Measurements from ENCODE around the gene OR5A2. TPM values are rescaled to one million over a fixed set of nuclear protein-coding genes. Genes with fewer than 3 reads are reported as not detected.

Gene OR5A2
- total and polyA plus RNA-seq, 4 experiments from 2014 or later: not detected

GRCh38 chr11:59418156-59418555, 8.1 kb downstream of the OR5A2 start:
- no peaks in the 10 kb centered on the region for H3K36me3 ChIP-seq (ENCODE audit: insufficient read depth, low read length)
- intact Hi-C loops (cut with micrococcal nuclease): loop anchor here (5.0 kb wide), 1 partner anchor 126 kb away; no protein-coding TSS in a partner anchor
- H3K27ac ChIP-seq (ENCODE audit: low read depth, low read length): no peak overlapping the region
- H3K4me3 ChIP-seq (ENCODE audit: low read length in 2 of 2): no peak overlapping the region
- no peaks in the 10 kb centered on the region for H3K4me1 ChIP-seq (ENCODE audit: insufficient read depth, low read length)
- DNase-seq: no peak
- Mint-ChIP-seq H3K4me3 (no peak overlapping the region), H3K36me3 (no peaks in the 10 kb centered on the region), H3K4me1 (peaks cover 0 to 4% (median 0%) of the 10 kb centered on the region in 4 donors), H3K27me3 (peaks cover 17 to 29% of the 10 kb centered on the region in 2 donors), H3K27ac (no peak overlapping the region), H3K9me3 (peaks cover 0 to under 1% (median 0%) of the 10 kb centered on the region in 8 donors)
- no peaks in the 10 kb centered on the region for H3K9me3 ChIP-seq (ENCODE audit: control insufficient read depth in 1 of 2, low read length in 2 of 2)
- ChIA-PET CTCF (ENCODE audit: partially characterized antibody) (interaction anchor here (1.1 to 1.6 kb wide), 2 partner anchors 11 to 247 kb away, joined by 3 to 6 read pairs; partner anchors contain the start of gene DTX4), POLR2A (ENCODE audit: partially characterized antibody) (no interaction called here)
- H3K27me3 ChIP-seq (ENCODE audit: insufficient read depth, low read length): no peaks in the 10 kb centered on the region

- CTCF ChIA-PET (ENCODE audit: partially characterized antibody): interaction anchor here (1.1 kb wide), 1 partner anchor 246 kb away, joined by 3 read pairs; the partner anchor contains the start of gene DTX4
- H3K4me3 ChIP-seq (ENCODE audit: low read length in 2 of 2): no peak overlapping the region
- peak overlapping the region in 1 of 7 donors; percentile 12 for H3K27ac Mint-ChIP-seq
- peaks cover 0 to 4% (median 0%) of the 10 kb centered on the region in 4 donors for H3K4me1 Mint-ChIP-seq
- H3K27me3 Mint-ChIP-seq: peaks cover 17 to 32% of the 10 kb centered on the region in 2 donors
- no peak overlapping the region for H3K27ac ChIP-seq (ENCODE audit: low read depth, low read length)
- peaks cover 0 to 4% (median 1%) of the 10 kb centered on the region in 8 donors for H3K9me3 Mint-ChIP-seq
- H3K36me3 ChIP-seq (ENCODE audit: insufficient read depth, low read length): no peaks in the 10 kb centered on the region
- H3K9me3 ChIP-seq (ENCODE audit: control insufficient read depth in 1 of 2, low read length in 2 of 2): no peaks in the 10 kb centered on the region
- no peaks in the 10 kb centered on the region for H3K27me3 ChIP-seq (ENCODE audit: insufficient read depth, low read length)
- no peak for DNase-seq
- H3K4me3 Mint-ChIP-seq: no peak overlapping the region
- no peaks in the 10 kb centered on the region for H3K4me1 ChIP-seq (ENCODE audit: insufficient read depth, low read length)
- POLR2A ChIA-PET (ENCODE audit: partially characterized antibody): no interaction called here
- H3K36me3 Mint-ChIP-seq: no peaks in the 10 kb centered on the region
- intact Hi-C loops (cut with micrococcal nuclease): loop anchor here (5.0 kb wide), 1 partner anchor 125 kb away; no protein-coding TSS in a partner anchor
Observed at GRCh38 chr11:59417023-59417422, 9.2 kb downstream of the OR5A2 start.

GRCh38 chr11:59416613-59417012, 9.6 kb downstream of the OR5A2 start:
- H3K4me1 Mint-ChIP-seq: peaks cover 0 to 4% (median 0%) of the 10 kb centered on the region in 4 donors
- Histone ChIP-seq H3K27me3 (ENCODE audit: insufficient read depth, low read length) (no peaks in the 10 kb centered on the region), H3K27ac (ENCODE audit: low read depth, low read length) (no peak overlapping the region), H3K36me3 (ENCODE audit: insufficient read depth, low read length) (no peaks in the 10 kb centered on the region), H3K9me3 (ENCODE audit: control insufficient read depth in 1 of 2, low read length in 2 of 2) (no peaks in the 10 kb centered on the region), H3K4me3 (ENCODE audit: low read length in 2 of 2) (no peak overlapping the region), H3K4me1 (ENCODE audit: insufficient read depth, low read length) (no peaks in the 10 kb centered on the region)
- H3K27me3 Mint-ChIP-seq: peaks cover 17 to 32% of the 10 kb centered on the region in 2 donors
- ChIA-PET CTCF (ENCODE audit: partially characterized antibody) (interaction anchor here (1.9 kb wide), 1 partner anchor 13 kb away, joined by 5 read pairs; no protein-coding TSS in a partner anchor), POLR2A (ENCODE audit: partially characterized antibody) (no interaction called here)
- no peak overlapping the region for H3K27ac Mint-ChIP-seq
- H3K9me3 Mint-ChIP-seq: peaks cover 0 to 4% (median 2%) of the 10 kb centered on the region in 8 donors
- DNase-seq: no peak
- intact Hi-C loops (cut with micrococcal nuclease): loop anchor here (5.0 kb wide), 1 partner anchor 124 kb away; no protein-coding TSS in a partner anchor
- H3K4me3 Mint-ChIP-seq: no peak overlapping the region
- no peaks in the 10 kb centered on the region for H3K36me3 Mint-ChIP-seq

GRCh38 chr11:59415111-59415510, 11.1 kb downstream of the OR5A2 start:
- Mint-ChIP-seq H3K27me3 (peaks cover 17 to 30% of the 10 kb centered on the region in 2 donors), H3K4me3 (no peak overlapping the region)
- CTCF ChIA-PET (ENCODE audit: partially characterized antibody): interaction anchor here (1.9 kb wide), 1 partner anchor 15 kb away, joined by 5 read pairs; no protein-coding TSS in a partner anchor

GRCh38 chr11:59413646-59414045, 12.6 kb downstream of the OR5A2 start:
- H3K9me3 Mint-ChIP-seq: peaks cover 2 to 27% (median 17%) of the 10 kb centered on the region in 8 donors
- no peaks in the 10 kb centered on the region for H3K9me3 ChIP-seq (ENCODE audit: control insufficient read depth in 1 of 2, low read length in 2 of 2)
- H3K27ac Mint-ChIP-seq: no peak overlapping the region

More at GRCh38 chr11:59415111-59415510, 11.1 kb downstream of the OR5A2 start:
- no peak overlapping the region for H3K27ac ChIP-seq (ENCODE audit: low read depth, low read length)
- no peaks in the 10 kb centered on the region for H3K36me3 Mint-ChIP-seq
- H3K4me3 ChIP-seq (ENCODE audit: low read length in 2 of 2): no peak overlapping the region
- no peaks in the 10 kb centered on the region for H3K27me3 ChIP-seq (ENCODE audit: insufficient read depth, low read length)
- POLR2A ChIA-PET (ENCODE audit: partially characterized antibody): no interaction called here
- intact Hi-C loops (cut with micrococcal nuclease): loop anchor here (5.0 kb wide), 1 partner anchor 123 kb away; no protein-coding TSS in a partner anchor
- H3K36me3 ChIP-seq (ENCODE audit: insufficient read depth, low read length): no peaks in the 10 kb centered on the region
- peaks cover 0 to 4% (median 0%) of the 10 kb centered on the region in 4 donors for H3K4me1 Mint-ChIP-seq
- H3K9me3 ChIP-seq (ENCODE audit: control insufficient read depth in 1 of 2, low read length in 2 of 2): no peaks in the 10 kb centered on the region
- DNase-seq: no peak
- H3K9me3 Mint-ChIP-seq: peaks cover 0 to 15% (median 9%) of the 10 kb centered on the region in 8 donors
- H3K4me1 ChIP-seq (ENCODE audit: insufficient read depth, low read length): no peaks in the 10 kb centered on the region
- no peak overlapping the region for H3K27ac Mint-ChIP-seq

GRCh38 chr11:59403546-59403945, 22.7 kb downstream of the OR5A2 start:
- peaks cover 0 to 1% of the 10 kb centered on the region in 2 donors for H3K36me3 Mint-ChIP-seq
- peaks cover 3% of the 10 kb centered on the region in 2 donors for H3K27me3 Mint-ChIP-seq
- H3K4me1 Mint-ChIP-seq: no peaks in the 10 kb centered on the region
- no peaks in the 10 kb centered on the region for H3K9me3 ChIP-seq (ENCODE audit: control insufficient read depth in 1 of 2, low read length in 2 of 2)
- H3K36me3 ChIP-seq (ENCODE audit: insufficient read depth, low read length): no peaks in the 10 kb centered on the region
- DNase-seq: no peak
- no peaks in the 10 kb centered on the region for H3K27me3 ChIP-seq (ENCODE audit: insufficient read depth, low read length)
- no peak overlapping the region for H3K27ac ChIP-seq (ENCODE audit: low read depth, low read length)
- no peaks in the 10 kb centered on the region for H3K4me1 ChIP-seq (ENCODE audit: insufficient read depth, low read length)
- no peak overlapping the region for H3K27ac Mint-ChIP-seq
- ChIA-PET POLR2A (ENCODE audit: partially characterized antibody) (no interaction called here), CTCF (ENCODE audit: partially characterized antibody) (no interaction called here)
- no peak overlapping the region for H3K4me3 Mint-ChIP-seq
- intact Hi-C loops (cut with micrococcal nuclease): no loop called here
- H3K4me3 ChIP-seq (ENCODE audit: low read length in 2 of 2): no peak overlapping the region
- peaks cover 0 to 26% (median 20%) of the 10 kb centered on the region in 8 donors for H3K9me3 Mint-ChIP-seq

More at GRCh38 chr11:59413646-59414045, 12.6 kb downstream of the OR5A2 start:
- DNase-seq: no peak
- POLR2A ChIA-PET (ENCODE audit: partially characterized antibody): no interaction called here
- Histone ChIP-seq H3K4me1 (ENCODE audit: insufficient read depth, low read length) (no peaks in the 10 kb centered on the region), H3K27ac (ENCODE audit: low read depth, low read length) (no peak overlapping the region), H3K36me3 (ENCODE audit: insufficient read depth, low read length) (no peaks in the 10 kb centered on the region), H3K27me3 (ENCODE audit: insufficient read depth, low read length) (no peaks in the 10 kb centered on the region), H3K4me3 (ENCODE audit: low read length in 2 of 2) (no peak overlapping the region)
- Mint-ChIP-seq H3K4me1 (peaks cover 0 to 4% (median 0%) of the 10 kb centered on the region in 4 donors), H3K4me3 (no peak overlapping the region), H3K36me3 (no peaks in the 10 kb centered on the region), H3K27me3 (peaks cover 17 to 30% of the 10 kb centered on the region in 2 donors)
- CTCF ChIA-PET (ENCODE audit: partially characterized antibody): no interaction called here
- intact Hi-C loops (cut with micrococcal nuclease): no loop called here

- H3K36me3 ChIP-seq (ENCODE audit: insufficient read depth, low read length): no peaks in the 10 kb centered on the region
- H3K27ac Mint-ChIP-seq: no peak overlapping the region
- no peaks in the 10 kb centered on the region for H3K27me3 ChIP-seq (ENCODE audit: insufficient read depth, low read length)
- no peaks in the 10 kb centered on the region for H3K4me1 ChIP-seq (ENCODE audit: insufficient read depth, low read length)
- H3K27ac ChIP-seq (ENCODE audit: low read depth, low read length): no peak overlapping the region
- no peak for DNase-seq
- intact Hi-C loops (cut with micrococcal nuclease): no loop called here
- H3K4me1 Mint-ChIP-seq: no peaks in the 10 kb centered on the region
- no peak overlapping the region for H3K4me3 Mint-ChIP-seq
- peaks cover 3% of the 10 kb centered on the region in 2 donors for H3K27me3 Mint-ChIP-seq
- no peaks in the 10 kb centered on the region for H3K9me3 ChIP-seq (ENCODE audit: control insufficient read depth in 1 of 2, low read length in 2 of 2)
- peaks cover 0 to 26% (median 15%) of the 10 kb centered on the region in 8 donors for H3K9me3 Mint-ChIP-seq
- H3K36me3 Mint-ChIP-seq: peaks cover 0 to 1% of the 10 kb centered on the region in 2 donors
- ChIA-PET CTCF (ENCODE audit: partially characterized antibody) (no interaction called here), POLR2A (ENCODE audit: partially characterized antibody) (no interaction called here)
- H3K4me3 ChIP-seq (ENCODE audit: low read length in 2 of 2): no peak overlapping the region
Observed at GRCh38 chr11:59401262-59401552, 25.0 kb downstream of the OR5A2 start.
